SK-N-MC (cell line): ENCODE results near the gene CDC123.

Experiments
- EZH2 ChIP-seq: fragments of 200-600 bp; sonication (generic); IDR thresholded peaks from one replicate; pipeline ENCODE4 v1.6.1; 2017; ENCODE audit warnings: antibody characterized with exemption
- FOXP2 ChIP-seq: optimal IDR thresholded peaks from 2 replicates; pipeline ENCODE3; 2011; ENCODE audit warnings: mild to moderate bottlenecking, moderate library complexity; ENCODE audit not compliant: insufficient read depth; ENCODE audit errors: extremely low read length, control extremely low read depth
- POLR2AphosphoS5 ChIP-seq: IDR thresholded peaks from 2 replicates; pipeline ENCODE4 v1.6.1; 2012; ENCODE audit warnings: mild to moderate bottlenecking, low read depth, low read length, borderline replicate concordance

GRCh38 chr10:12259988-12260387 is 64.0 kb downstream of the CDC123 start:
- TF ChIP-seq POLR2AphosphoS5 (no peak), EZH2 (no peak), FOXP2 (no peak)
